ENCODE measurements around the gene ITPRIPL1. TPM values are rescaled to one million over a fixed set of nuclear protein-coding genes. Genes with fewer than 3 reads are reported as not detected.

The ITPRIPL1 gene
- total RNA-seq, 1 experiment from 2014 or later, result 23.5 TPM

- H3K4me3 ChIP-seq (ENCODE audit: low read depth, low read length, poor library complexity, severe bottlenecking), result no peak overlapping the region
- no peak overlapping the region for H3K27ac ChIP-seq (ENCODE audit: low read depth, low read length, poor library complexity, severe bottlenecking)
- intact Hi-C loops (cut with micrococcal nuclease; ENCODE audit: unreplicated experiment), result no loop called here
- peaks cover 15% of the 10 kb centered on the region for H3K4me1 ChIP-seq (ENCODE audit: insufficient read depth, low read length, poor library complexity, severe bottlenecking)
- peaks cover 75% of the 10 kb centered on the region for H3K36me3 ChIP-seq (ENCODE audit: insufficient read depth, low read length, poor library complexity, severe bottlenecking)
- ChIA-PET POLR2A (ENCODE audit: low non-redundant PET) (interaction anchor here (0.6 kb wide), 1 partner anchor 38 kb away, joined by 9 read pairs; no protein-coding TSS in a partner anchor), CTCF (no interaction called here)
- DNase-seq (ENCODE audit: low spot score), result no peak
- TF ChIP-seq EZH2 (IDR thresholded peaks at IDR 0.05; ENCODE audit: borderline replicate concordance, low read depth, low read length, poor library complexity, severe bottlenecking), result no peak
- TF ChIP-seq, protein P1, sequence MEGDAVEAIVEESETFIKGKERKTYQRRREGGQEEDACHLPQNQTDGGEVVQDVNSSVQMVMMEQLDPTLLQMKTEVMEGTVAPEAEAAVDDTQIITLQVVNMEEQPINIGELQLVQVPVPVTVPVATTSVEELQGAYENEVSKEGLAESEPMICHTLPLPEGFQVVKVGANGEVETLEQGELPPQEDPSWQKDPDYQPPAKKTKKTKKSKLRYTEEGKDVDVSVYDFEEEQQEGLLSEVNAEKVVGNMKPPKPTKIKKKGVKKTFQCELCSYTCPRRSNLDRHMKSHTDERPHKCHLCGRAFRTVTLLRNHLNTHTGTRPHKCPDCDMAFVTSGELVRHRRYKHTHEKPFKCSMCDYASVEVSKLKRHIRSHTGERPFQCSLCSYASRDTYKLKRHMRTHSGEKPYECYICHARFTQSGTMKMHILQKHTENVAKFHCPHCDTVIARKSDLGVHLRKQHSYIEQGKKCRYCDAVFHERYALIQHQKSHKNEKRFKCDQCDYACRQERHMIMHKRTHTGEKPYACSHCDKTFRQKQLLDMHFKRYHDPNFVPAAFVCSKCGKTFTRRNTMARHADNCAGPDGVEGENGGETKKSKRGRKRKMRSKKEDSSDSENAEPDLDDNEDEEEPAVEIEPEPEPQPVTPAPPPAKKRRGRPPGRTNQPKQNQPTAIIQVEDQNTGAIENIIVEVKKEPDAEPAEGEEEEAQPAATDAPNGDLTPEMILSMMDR (conservative IDR thresholded peaks at IDR 0.05; ENCODE audit: low read depth, low read length), result no peak
- no TSS peak for BruUV-seq (replicated peaks)
- H3K27me3 ChIP-seq (replicated peaks; ENCODE audit: insufficient read depth, low read depth, low read length, poor library complexity), result no peaks in the 10 kb centered on the region
- no peaks in the 10 kb centered on the region for H3K9me3 ChIP-seq (ENCODE audit: low read depth, low read length, poor library complexity, severe bottlenecking)
Measured at GRCh38 chr2:96301865-96302264, 23.3 kb upstream of the ITPRIPL1 start.

- Histone ChIP-seq H3K36me3 (ENCODE audit: insufficient read depth, low read length, poor library complexity, severe bottlenecking) (peaks cover 47% of the 10 kb centered on the region), H3K9me3 (ENCODE audit: low read depth, low read length, poor library complexity, severe bottlenecking) (no peaks in the 10 kb centered on the region), H3K4me1 (ENCODE audit: insufficient read depth, low read length, poor library complexity, severe bottlenecking) (peaks cover 15% of the 10 kb centered on the region), H3K27me3 (replicated peaks; ENCODE audit: insufficient read depth, low read depth, low read length, poor library complexity) (no peaks in the 10 kb centered on the region), H3K4me3 (ENCODE audit: low read depth, low read length, poor library complexity, severe bottlenecking) (peak overlapping the region; percentile 94), H3K27ac (ENCODE audit: low read depth, low read length, poor library complexity, severe bottlenecking) (peak overlapping the region; percentile 90)
- intact Hi-C loops (cut with micrococcal nuclease; ENCODE audit: unreplicated experiment), result loop anchor here (1.0 kb wide), 1 partner anchor 38 kb away; the partner anchor contains the start of gene CIAO1
- POLR2A ChIA-PET (ENCODE audit: low non-redundant PET), result interaction anchor here (0.6 kb wide), 3 partner anchors 8 to 59 kb away, joined by 3 read pairs; no protein-coding TSS in a partner anchor
- TF ChIP-seq, protein P1 (conservative IDR thresholded peaks at IDR 0.05; ENCODE audit: low read depth, low read length), result no peak
- TF ChIP-seq EZH2 (IDR thresholded peaks at IDR 0.05; ENCODE audit: borderline replicate concordance, low read depth, low read length, poor library complexity, severe bottlenecking), result no peak
- DNase-seq (ENCODE audit: low spot score), result no peak
- BruUV-seq (replicated peaks), result no TSS peak
- CTCF ChIA-PET, result no interaction called here
Measured at GRCh38 chr2:96304606-96305005, 20.5 kb upstream of the ITPRIPL1 start.

DNA sequence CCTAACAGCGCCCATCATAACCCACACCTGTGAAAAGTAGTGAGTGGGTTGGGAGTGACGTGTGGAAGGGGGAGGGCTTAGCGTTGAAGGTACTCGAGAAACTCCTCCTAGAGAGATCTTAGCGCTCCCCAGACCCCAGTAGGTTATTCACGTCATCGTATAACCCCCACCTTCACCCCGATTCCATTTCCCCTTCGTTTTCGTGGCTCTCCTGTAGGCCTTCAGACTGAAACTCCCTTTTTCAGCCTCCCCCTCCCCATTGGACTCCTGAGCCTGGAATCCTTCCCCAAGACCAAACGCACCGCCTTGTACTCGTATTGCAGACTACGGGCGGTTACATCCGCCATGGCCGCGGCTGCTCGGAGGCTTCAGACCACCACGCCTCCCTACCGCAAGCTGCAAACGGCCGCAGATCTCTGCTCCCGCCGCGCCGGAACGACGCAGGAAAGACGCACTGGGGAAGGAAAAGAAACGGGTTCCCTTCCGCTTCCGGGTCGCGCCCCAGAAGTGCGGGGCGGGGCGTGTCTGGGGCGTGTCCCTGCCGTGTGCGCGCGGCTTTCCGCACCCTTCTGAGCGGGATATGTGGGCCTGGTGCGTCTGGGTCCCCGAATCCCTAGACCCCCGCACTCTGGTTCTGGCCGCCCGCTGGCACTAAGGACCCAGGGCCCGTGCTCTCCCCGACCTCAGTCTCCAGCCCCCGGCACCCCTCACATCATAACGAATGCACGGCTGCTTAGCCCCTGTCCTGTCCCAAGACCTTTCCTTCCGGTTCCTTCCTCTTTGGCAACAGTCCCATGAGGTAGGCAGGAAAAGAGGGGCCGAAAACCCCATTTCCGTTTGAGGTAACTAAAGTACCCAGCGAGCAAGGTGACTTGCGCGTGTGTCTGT lies 19.8 kb upstream of the ITPRIPL1 start, which contains the start of gene SNRNP200:
Gene SNRNP200 (minus strand): TSS at position 456 of the 888 bp plus-strand sequence. CDS start 109 bp downstream, at position 347.
- no TSS peak for BruUV-seq (replicated peaks)
- Histone ChIP-seq H3K4me1 (ENCODE audit: insufficient read depth, low read length, poor library complexity, severe bottlenecking) (peaks cover 15% of the 10 kb centered on the region), H3K27me3 (replicated peaks; ENCODE audit: insufficient read depth, low read depth, low read length, poor library complexity) (no peaks in the 10 kb centered on the region), H3K27ac (ENCODE audit: low read depth, low read length, poor library complexity, severe bottlenecking) (peak within 1 kb of the TSS; percentile 90), H3K4me3 (ENCODE audit: low read depth, low read length, poor library complexity, severe bottlenecking) (peak within 1 kb of the TSS; percentile 94), H3K9me3 (ENCODE audit: low read depth, low read length, poor library complexity, severe bottlenecking) (no peaks in the 10 kb centered on the region), H3K36me3 (ENCODE audit: insufficient read depth, low read length, poor library complexity, severe bottlenecking) (peaks cover 40% of the 10 kb centered on the region)
- CTCF ChIA-PET, result no interaction called here
- intact Hi-C loops (cut with micrococcal nuclease; ENCODE audit: unreplicated experiment), result loop anchor here (1.0 kb wide), 1 partner anchor 39 kb away; the partner anchor contains the start of gene CIAO1
- TF ChIP-seq EZH2 (IDR thresholded peaks at IDR 0.05; ENCODE audit: borderline replicate concordance, low read depth, low read length, poor library complexity, severe bottlenecking), result no peak
- TF ChIP-seq, protein P1 (conservative IDR thresholded peaks at IDR 0.05; ENCODE audit: low read depth, low read length), result no peak
- POLR2A ChIA-PET (ENCODE audit: low non-redundant PET), result interaction anchor here (0.6 to 0.7 kb wide), 4 partner anchors 9 to 59 kb away, joined by 3 read pairs; no protein-coding TSS in a partner anchor
- DNase-seq (ENCODE audit: low spot score), result peak; percentile 96

All from A673 (cell line).